Ovary (tissue), 10 donors: Measurements from ENCODE around the gene VHLL. TPM values are rescaled to one million over a fixed set of nuclear protein-coding genes. Genes with fewer than 3 reads are reported as not detected.
"Not testable (repeated sequence)": the region's sequence is repeated elsewhere in the genome, so short reads cannot be mapped to it uniquely, and the experiment has no call there.

Experiments
- DNase-seq, 5 donors: peaks; one replicate each; pipeline ENCODE4 v3.0.0-alpha.2; 2019 to 2020
- H3K27ac ChIP-seq, 2 donors: fragments of 200-600 bp; one replicate each; pipeline versions ENCODE4 v1.5.1 to v1.8.0; 2019 to 2022
- H3K27me3 ChIP-seq: fragments of 200-600 bp; one replicate; pipeline ENCODE4 v1.8.0; 2022
- H3K36me3 ChIP-seq: fragments of 200-600 bp; sonication (generic); one replicate; pipeline ENCODE4 v1.5.1; 2019
- H3K4me1 ChIP-seq: one replicate; pipeline ENCODE4 v1.8.1; 2013; ENCODE audit warnings: mild to moderate bottlenecking, moderate library complexity; ENCODE audit not compliant: insufficient read depth
- H3K4me3 ChIP-seq: fragments of 200-600 bp; sonication (generic); one replicate; pipeline ENCODE4 v1.5.1; 2017
- H3K9me3 ChIP-seq, 2 donors: fragments of 200-600 bp in 1 of 2; sonication (generic) in 1 of 2; one replicate each; pipeline versions ENCODE4 v1.5.1 to v1.8.1; 2013 to 2019; ENCODE audit warnings: mild to moderate bottlenecking in 1 of 2, moderate library complexity in 1 of 2
- CTCF ChIP-seq, 3 donors: fragments of 450-650 bp in 2 of 3; fragments of 200-600 bp in 1 of 3; IDR thresholded peaks; one replicate each; pipeline versions ENCODE4 v1.5.1 to v1.8.0; 2016 to 2022; ENCODE audit warnings: antibody characterized with exemption in 3 of 3, mild to moderate bottlenecking in 1 of 3
- EP300 ChIP-seq: sonication (generic); formaldehyde crosslinking; IDR thresholded peaks from one replicate; pipeline ENCODE4 v1.6.1; 2017; ENCODE audit warnings: antibody characterized with exemption
- POLR2A ChIP-seq: fragments of 450-650 bp; IDR thresholded peaks from one replicate; pipeline ENCODE4 v1.6.1; 2017; ENCODE audit warnings: antibody characterized with exemption, mild to moderate bottlenecking, moderate library complexity
- WGBS, 3 donors: extraction: QIAGEN DNeasy Blood & Tissue Kit in 1 of 3; methylation state at CpG; one replicate each; pipeline versions ENCODE4 v1.1.5 to v1.1.7; 2013 to 2017; 5-methylcytosine and 5-hydroxymethylcytosine counted together
- intact Hi-C, 4 donors: fragments of 100-400 bp; cut with DNase I; formaldehyde crosslinking; loops; one replicate each; pipeline versions ENCODE4 v1.11.0 to v1.15.1; 2022 to 2023
- long read RNA-seq, 3 donors: library from polyadenylated mRNA in 2 of 3; unstranded in 2 of 3; transcript quantifications; one replicate each; pipeline ENCODE4 v2.0.0 and lab custom pipeline, GENCODE V29; 2021 to 2026
- polyA plus RNA-seq, 2 donors: library from polyadenylated mRNA; stranded (reverse); fragments of 200-250 nt in 1 of 2; fragments of 350-450 nt in 1 of 2; fragmentation: Illumina TruSeq in 1 of 2; extraction: RNeasy Lipid Tissue Mini Kit (QIAGEN cat#74804) in 1 of 2; gene quantifications; one replicate each; pipeline ENCODE4 v1.2.3, GENCODE V29; 2013 to 2014
- total RNA-seq, 7 donors: library from RNA; depleted of rRNA in 2 of 7; stranded (reverse); fragments of >200 nt in 2 of 7; fragmentation: NEBNext Ultra II Directional in 3 of 7; extraction: Animal tissue kit (Norgen Biotek cat#: 25700) in 3 of 7; gene quantifications; one replicate each; pipeline versions ENCODE4 v1.1.0 to v1.2.4, GENCODE V29; 2016 to 2023
- donor health status: DM: no; HTN: no; CAD: no; lungs with moderate emphysema.
- donor health status: DM: no; HTN: no; CAD: no.
- donor health status: Bipolar disorder and iron deficiency.
- donor health status: DM: yes; HTN: yes; CAD: no.
- donor health status: DM: no; HTN: no; CAD: no.
- donor health status: DM: yes; HTN: yes; CAD: no.

The VHLL gene
- total RNA-seq (under 1 TPM in 4 of 7 donors, not detected in 3; 0.33 to 0.56 (median 0.40) TPM), polyA plus RNA-seq (not detected)
- long read RNA-seq, donor 1 = 0 reads
- long read RNA-seq, donor 2 = 0 reads
- long read RNA-seq, donor 3 = 0 reads

- H3K9me3 ChIP-seq = no peaks in the 10 kb centered on the region
- H3K27ac ChIP-seq = no peak within 1 kb of the TSS
- 84 to 88% (median 87%) methylated on average over 19 of the region's 19 CpGs for WGBS, 3 donors
- no peaks in the 10 kb centered on the region for H3K27me3 ChIP-seq
- DNase-seq = no peak
- TF ChIP-seq EP300 = no peak
- no peak for TF ChIP-seq CTCF (IDR thresholded peaks at IDR 0.05)
- no peak for TF ChIP-seq POLR2A
- H3K36me3 ChIP-seq = no peaks in the 10 kb centered on the region
- H3K4me1 ChIP-seq = peaks cover 7% of the 10 kb centered on the region
- no peak within 1 kb of the TSS for H3K4me3 ChIP-seq
- intact Hi-C loops = no loop called here
Measured at GRCh38 chr1:156298852-156299357, at the start of gene VHLL. Gene VHLL, minus strand, starts transcription at chr1:156299307. Its CDS starts 118 bp downstream, at chr1:156299189.

GRCh38 chr1:156347331-156347730, 48.2 kb upstream of the VHLL start:
- Histone ChIP-seq H3K9me3 (no peaks in the 10 kb centered on the region), H3K27me3 (no peaks in the 10 kb centered on the region), H3K4me1 (no peaks in the 10 kb centered on the region), H3K36me3 (no peaks in the 10 kb centered on the region), H3K27ac (no peak overlapping the region), H3K4me3 (no peak overlapping the region)
- WGBS, 3 donors = 60 to 68% (median 61%) methylated on average over 4 of the region's 4 CpGs
- no peak for DNase-seq
- TF ChIP-seq EP300 = no peak
- TF ChIP-seq CTCF (IDR thresholded peaks at IDR 0.05) = no peak
- TF ChIP-seq POLR2A = no peak
- intact Hi-C loops = no loop called here

- Histone ChIP-seq H3K9me3 (no peaks in the 10 kb centered on the region), H3K36me3 (no peaks in the 10 kb centered on the region), H3K27ac (no peak overlapping the region), H3K27me3 (no peaks in the 10 kb centered on the region), H3K4me3 (no peak overlapping the region), H3K4me1 (no peaks in the 10 kb centered on the region)
- intact Hi-C loops = no loop called here
- 19 to 43% (median 28%) methylated on average over 2 of the region's 2 CpGs for WGBS, 3 donors
- no peak for DNase-seq
- no peak for TF ChIP-seq POLR2A
- TF ChIP-seq EP300 = no peak
- no peak for TF ChIP-seq CTCF (IDR thresholded peaks at IDR 0.05)
Measured at GRCh38 chr1:156346636-156347035, 47.5 kb upstream of the VHLL start.

GRCh38 chr1:156346035-156346434, 46.9 kb upstream of the VHLL start:
- DNase-seq, intact Hi-C loops, H3K27me3 ChIP-seq, H3K4me1 ChIP-seq, H3K36me3 ChIP-seq, H3K4me3 ChIP-seq, H3K27ac ChIP-seq, H3K9me3 ChIP-seq: not testable (repeated sequence)
- WGBS, 3 donors = 86 to 93% (median 91%) methylated on average over 2 of the region's 2 CpGs

GRCh38 chr1:156344409-156344808, 45.3 kb upstream of the VHLL start:
- H3K36me3 ChIP-seq = no peaks in the 10 kb centered on the region
- H3K4me3 ChIP-seq = no peak overlapping the region
- no peaks in the 10 kb centered on the region for H3K4me1 ChIP-seq
- 35 to 50% (median 48%) methylated on average over 3 of the region's 3 CpGs for WGBS, 3 donors
- no peak overlapping the region for H3K27ac ChIP-seq
- no peak for DNase-seq
- intact Hi-C loops = loop anchor here in 1 of 4 donors (5.0 kb wide), 1 partner anchor 518 kb away; the partner anchor contains the start of gene NTRK1
- no peaks in the 10 kb centered on the region for H3K27me3 ChIP-seq
- TF ChIP-seq POLR2A (no peak), CTCF (IDR thresholded peaks at IDR 0.05) (no peak), EP300 (no peak)
- no peaks in the 10 kb centered on the region for H3K9me3 ChIP-seq
